HG03558 (cell line): Measurements from ENCODE around the gene AMOT.
"Not testable (repeated sequence)": the region's sequence is repeated elsewhere in the genome, so short reads cannot be mapped to it uniquely, and the experiment has no call there.

Experiments used
- ATAC-seq: cut with Tn5 transposase; IDR thresholded peaks from one replicate; pipeline ENCODE4 v1.9.1; 2021; ENCODE audit warnings: moderate number of reproducible peaks; ENCODE audit not compliant: unreplicated experiment; ENCODE audit errors: extremely low read depth

Gene AMOT, protein sequence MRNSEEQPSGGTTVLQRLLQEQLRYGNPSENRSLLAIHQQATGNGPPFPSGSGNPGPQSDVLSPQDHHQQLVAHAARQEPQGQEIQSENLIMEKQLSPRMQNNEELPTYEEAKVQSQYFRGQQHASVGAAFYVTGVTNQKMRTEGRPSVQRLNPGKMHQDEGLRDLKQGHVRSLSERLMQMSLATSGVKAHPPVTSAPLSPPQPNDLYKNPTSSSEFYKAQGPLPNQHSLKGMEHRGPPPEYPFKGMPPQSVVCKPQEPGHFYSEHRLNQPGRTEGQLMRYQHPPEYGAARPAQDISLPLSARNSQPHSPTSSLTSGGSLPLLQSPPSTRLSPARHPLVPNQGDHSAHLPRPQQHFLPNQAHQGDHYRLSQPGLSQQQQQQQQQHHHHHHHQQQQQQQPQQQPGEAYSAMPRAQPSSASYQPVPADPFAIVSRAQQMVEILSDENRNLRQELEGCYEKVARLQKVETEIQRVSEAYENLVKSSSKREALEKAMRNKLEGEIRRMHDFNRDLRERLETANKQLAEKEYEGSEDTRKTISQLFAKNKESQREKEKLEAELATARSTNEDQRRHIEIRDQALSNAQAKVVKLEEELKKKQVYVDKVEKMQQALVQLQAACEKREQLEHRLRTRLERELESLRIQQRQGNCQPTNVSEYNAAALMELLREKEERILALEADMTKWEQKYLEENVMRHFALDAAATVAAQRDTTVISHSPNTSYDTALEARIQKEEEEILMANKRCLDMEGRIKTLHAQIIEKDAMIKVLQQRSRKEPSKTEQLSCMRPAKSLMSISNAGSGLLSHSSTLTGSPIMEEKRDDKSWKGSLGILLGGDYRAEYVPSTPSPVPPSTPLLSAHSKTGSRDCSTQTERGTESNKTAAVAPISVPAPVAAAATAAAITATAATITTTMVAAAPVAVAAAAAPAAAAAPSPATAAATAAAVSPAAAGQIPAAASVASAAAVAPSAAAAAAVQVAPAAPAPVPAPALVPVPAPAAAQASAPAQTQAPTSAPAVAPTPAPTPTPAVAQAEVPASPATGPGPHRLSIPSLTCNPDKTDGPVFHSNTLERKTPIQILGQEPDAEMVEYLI

DNA sequence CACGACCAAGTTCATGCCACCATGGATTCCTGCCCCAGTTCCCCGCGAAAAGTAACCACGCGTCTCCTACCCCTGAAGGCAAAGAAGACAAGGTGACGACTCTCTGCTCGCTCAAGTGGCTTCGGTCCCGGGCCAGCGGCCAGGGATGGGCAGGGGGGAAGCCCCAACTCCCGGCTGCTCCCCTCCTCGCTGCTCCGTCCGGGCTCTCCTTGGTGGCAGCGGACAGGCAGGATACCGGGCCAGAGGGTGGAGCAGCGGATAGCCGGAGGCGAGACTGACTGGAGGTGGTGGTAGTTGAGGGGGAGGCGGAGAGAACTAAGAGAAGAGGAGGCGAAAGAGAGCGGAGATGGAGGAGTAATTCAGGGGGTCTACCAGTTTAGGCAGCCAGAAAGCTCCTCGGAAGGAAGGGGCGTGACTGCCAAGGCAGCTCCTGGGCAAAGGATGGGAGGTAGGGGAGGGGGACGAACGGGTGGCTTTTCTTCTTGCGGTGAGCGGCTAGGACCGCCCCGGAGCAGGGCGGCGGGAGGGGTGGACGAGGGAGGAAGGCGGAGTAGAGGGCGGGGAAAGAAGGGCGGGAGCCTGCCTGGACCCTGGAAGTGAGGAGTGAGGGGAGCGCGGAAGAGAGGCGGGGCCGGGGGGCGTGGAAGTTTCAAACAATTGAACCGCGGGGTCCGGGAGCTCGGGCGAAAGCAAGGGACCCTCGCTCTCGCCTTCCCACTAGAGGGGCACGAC lies at the start of gene AMOT:
AMOT (minus strand) TSS at position 450 of the 732 bp plus-strand sequence. CDS start 17,705 bp downstream, outside the sequence.
- no peak for ATAC-seq

GRCh38 chrX:112889400-112889799 lies 48.8 kb upstream of the AMOT start:
- peak; percentile 50 for ATAC-seq

- ATAC-seq = no peak
Measured at GRCh38 chrX:112888916-112889315, 48.3 kb upstream of the AMOT start.

DNA sequence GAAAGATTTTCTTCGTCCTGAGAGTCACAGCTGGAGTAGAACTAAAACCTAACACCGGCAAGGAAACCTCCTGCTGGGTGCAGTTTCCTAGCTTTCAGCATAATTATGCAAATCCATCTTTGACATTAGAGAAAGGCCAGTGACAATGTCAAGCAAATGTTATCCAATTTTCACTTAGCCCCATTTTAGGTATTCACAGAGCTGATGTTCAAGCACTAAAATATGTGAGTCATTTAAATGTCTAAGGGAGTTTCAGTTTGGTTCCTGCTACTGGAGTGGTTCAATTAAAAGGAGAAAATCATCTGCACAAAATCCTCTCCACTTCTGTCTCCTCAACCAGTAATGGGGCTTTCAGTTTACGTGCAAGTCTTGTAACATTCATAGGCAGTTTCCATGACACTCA lies 37.1 kb upstream of the AMOT start:
- ATAC-seq = peak; percentile 34

- peak; percentile 33 for ATAC-seq
Measured at GRCh38 chrX:112874614-112875013, 34.0 kb upstream of the AMOT start.

DNA sequence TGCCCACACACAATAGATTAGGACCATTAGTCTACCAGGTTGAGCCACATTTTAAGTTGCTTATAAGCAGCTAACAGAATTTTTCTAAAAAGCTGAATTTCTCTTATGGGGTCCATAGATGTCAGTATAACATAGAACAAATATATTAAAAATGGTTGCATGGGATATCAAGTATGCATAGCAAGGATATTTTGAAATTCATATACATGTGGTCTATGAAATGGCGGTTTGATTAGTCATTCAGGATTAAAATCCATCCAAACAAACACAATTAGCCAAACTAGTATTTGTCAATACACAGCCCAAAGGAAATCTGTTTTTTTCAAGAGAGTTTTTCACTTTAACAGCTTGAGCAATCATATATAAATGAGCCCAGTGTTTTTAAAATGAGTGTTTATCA lies 33.5 kb upstream of the AMOT start:
- no peak for ATAC-seq

GRCh38 chrX:112868586-112868985 lies 28.0 kb upstream of the AMOT start:
- no peak for ATAC-seq

DNA sequence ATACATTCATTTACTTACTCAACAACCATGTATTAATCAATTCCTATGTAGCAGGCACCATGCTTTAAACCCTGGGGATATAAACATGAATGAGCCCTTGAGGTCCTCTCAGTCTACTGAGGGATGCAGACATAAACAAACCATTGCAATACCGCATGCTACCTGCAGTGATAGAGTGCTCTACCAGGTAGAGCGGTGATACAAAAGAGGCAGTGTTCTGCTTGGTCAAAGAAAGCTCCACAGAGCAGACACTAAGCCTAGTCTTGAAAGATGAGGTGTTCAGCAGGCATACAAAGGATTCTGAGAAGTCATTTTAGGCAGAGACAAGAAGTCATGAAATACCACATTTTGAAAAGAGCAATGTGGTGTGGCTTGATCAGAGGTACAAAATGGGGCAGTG lies 26.9 kb upstream of the AMOT start:
- peak; percentile 91 for ATAC-seq

DNA sequence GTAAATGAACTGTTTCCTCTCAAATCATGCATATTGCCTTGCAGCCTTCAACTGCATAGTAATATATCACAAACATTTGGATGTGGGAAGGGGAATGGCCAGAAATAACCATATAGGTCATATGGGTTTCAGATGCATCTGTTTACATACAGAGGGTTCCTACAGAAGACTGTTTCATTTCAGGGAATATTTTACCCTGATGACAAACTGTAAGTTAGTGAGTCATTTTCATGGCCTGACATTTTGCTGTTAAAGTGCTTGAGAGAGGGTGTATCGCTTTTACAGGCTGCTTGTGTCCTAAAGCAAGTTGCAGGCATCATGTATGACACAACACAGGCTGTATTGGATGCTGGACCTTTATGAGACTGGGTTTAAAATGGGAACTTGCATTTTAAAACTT lies 25.5 kb upstream of the AMOT start:
- no peak for ATAC-seq

DNA sequence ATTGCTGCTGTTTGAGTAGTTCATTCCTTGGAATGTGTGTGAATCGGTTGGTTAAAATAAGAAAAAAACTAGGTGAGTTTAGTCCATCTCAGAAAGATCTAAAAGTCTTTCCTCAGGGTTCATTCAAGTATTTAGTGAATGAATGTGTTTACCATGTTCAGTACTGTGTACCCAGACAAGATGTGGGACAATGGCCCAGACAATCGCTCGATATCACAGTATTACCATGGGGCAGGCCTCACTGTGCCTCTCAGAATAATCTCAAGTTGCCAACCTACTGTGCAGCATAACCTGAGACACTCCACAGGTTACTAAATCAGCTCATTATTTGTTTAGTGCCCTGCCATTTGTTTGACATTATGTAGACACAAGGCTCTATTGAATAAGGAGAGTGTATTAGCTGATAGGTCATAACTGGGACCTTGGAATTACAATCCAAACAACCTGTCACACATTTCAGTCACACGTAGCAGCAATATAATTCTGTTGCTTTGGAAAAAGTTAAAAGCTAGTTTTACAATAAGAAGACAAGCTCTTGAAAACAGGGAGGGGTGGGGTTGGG lies 24.9 kb upstream of the AMOT start:
- no peak for ATAC-seq

DNA sequence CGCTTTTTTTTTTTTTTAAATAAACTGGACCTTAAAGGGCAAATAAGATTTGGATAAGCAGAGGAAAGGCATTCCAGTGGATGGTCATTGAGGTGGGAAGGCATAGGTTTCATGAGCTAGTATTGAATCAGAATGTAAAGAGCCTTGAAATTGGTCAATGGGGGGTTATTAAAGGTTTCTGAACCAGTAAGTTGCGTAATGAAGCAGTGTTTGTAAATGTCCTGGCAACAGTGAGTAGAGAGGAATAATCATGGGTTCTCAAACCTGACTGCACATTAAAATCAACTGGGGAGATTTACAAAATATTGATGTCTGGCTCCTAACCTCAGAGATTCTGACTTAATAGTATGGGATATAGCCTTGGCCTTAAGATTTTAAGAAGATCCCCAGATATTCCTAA lies 23.2 kb upstream of the AMOT start:
- ATAC-seq = no peak

- ATAC-seq = no peak
Measured at GRCh38 chrX:112857478-112857878, 16.8 kb upstream of the AMOT start.

- ATAC-seq = not testable (repeated sequence)
Measured at GRCh38 chrX:112854901-112855300, 14.3 kb upstream of the AMOT start.

DNA sequence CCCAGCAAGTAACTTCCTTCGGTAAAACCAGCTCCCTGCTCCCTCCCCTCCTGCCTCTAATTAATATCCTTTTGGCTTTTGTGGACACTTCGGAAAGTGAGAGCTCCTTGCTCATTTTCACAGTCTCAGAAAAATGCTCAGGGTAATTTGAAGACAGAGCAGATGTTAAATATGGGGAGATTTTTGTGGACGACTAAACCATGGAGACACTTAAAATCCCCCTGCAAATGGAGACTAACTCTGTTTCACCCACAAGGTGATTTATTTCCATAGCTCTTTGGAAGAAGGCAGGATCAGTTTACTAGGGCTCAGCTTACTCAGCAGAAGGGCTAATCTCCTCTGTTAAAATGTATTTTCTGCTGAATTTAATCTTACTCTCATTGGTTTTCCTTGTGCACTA lies 12.2 kb upstream of the AMOT start:
- ATAC-seq = no peak

GRCh38 chrX:112851806-112852205 lies 11.2 kb upstream of the AMOT start:
- peak; percentile 35 for ATAC-seq

DNA sequence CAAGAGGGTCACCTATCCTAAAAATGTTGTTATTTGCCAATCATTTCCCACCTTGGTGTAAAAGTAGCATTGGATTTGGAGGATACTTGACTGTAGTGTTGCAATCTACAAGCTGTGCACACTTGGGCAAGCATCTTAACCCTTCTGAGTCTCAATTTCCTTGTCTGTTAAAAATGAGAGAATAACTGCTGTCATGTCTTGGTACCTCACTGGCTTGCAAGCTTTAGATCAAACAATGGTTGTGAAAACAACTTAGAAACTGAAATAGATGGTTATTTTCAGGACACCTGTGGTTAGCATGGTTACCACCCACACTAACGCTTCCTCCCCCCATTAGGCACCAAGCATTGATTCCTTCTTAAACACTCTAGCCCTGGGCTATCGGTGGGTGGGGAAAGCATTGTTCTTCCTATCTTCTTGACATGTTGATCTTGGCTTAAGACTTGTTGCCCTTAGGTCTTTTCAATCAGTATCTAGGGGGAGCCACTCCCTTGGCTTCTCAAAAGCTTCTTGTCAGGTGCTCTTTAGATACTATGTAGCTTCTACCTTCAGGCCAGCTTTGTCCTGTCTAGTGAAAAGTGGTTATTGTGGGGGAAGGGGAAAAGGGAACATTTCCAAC lies 10.6 kb upstream of the AMOT start:
- ATAC-seq = peak; percentile 81

DNA sequence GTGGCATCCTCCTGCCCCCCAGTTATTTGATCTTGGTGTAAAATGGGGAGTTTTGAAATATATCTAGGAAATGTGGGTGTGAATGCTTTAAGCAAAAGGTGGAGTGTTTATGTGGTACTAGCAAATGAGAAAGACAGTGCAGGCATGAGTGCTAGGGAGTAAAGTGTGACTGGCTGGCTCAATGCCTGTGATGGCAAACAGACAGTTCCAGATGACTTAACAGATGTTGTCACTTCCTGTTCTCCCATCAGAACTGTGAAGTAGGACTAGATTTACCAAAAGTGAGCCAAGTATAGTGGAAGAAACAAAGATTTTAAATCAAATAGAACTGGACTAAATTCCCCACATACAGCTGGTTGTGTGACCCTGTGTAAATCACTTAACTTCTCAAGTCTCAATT lies 8.4 kb upstream of the AMOT start:
- no peak for ATAC-seq

DNA sequence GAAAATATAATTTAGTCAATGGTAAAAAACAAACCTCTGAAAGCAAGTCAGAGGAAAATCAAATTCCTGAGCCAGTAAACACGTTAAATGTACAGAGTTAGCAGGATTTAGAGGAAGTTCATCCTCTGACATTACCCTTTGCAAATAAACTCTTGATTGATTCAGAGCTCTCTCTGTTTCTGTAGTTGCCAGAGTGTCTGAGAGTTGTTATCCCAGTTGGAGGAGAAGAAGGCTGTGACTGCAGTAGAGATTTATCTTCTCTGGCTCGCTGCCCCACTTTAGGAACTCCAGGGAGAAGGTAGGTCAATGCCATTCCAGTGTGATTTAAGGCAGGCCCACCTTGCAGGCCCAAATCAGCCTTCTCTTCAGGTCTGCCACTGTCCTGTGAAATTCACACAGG lies 6.2 kb upstream of the AMOT start:
- ATAC-seq = no peak

GRCh38 chrX:112846187-112846586 lies 5.6 kb upstream of the AMOT start:
- no peak for ATAC-seq

- no peak for ATAC-seq
Measured at GRCh38 chrX:112844250-112844649, 3.6 kb upstream of the AMOT start.
